Measurements from ENCODE around the gene TAF5L.

TAF5L gene

GRCh38 chr1:229653420-229653819 is 27.5 kb upstream of the TAF5L start:
- no peak for TF ChIP-seq RAD21 (IDR thresholded peaks at IDR 0.05; ENCODE audit: low read depth)
- no peak for TF ChIP-seq EP300 (IDR thresholded peaks at IDR 0.05; ENCODE audit: borderline replicate concordance)
- no peak for TF ChIP-seq FOXM1 (IDR thresholded peaks at IDR 0.05; ENCODE audit: borderline replicate concordance, low read depth)
- TF ChIP-seq USF1 (IDR thresholded peaks at IDR 0.05): no peak
- no peak for TF ChIP-seq ZBTB7A (IDR thresholded peaks at IDR 0.05; ENCODE audit: low read depth)
- TF ChIP-seq CREB1 (IDR thresholded peaks at IDR 0.05; ENCODE audit: low read depth): no peak
- no peak for TF ChIP-seq MAX (IDR thresholded peaks at IDR 0.05)
- TF ChIP-seq CEBPB (IDR thresholded peaks at IDR 0.05): no peak
- TF ChIP-seq REST (IDR thresholded peaks at IDR 0.05; ENCODE audit: low read depth): no peak
- TF ChIP-seq YY1 (IDR thresholded peaks at IDR 0.05; ENCODE audit: low read depth): no peak

GRCh38 chr1:229651546-229651945 is 25.6 kb upstream of the TAF5L start:
- no peak for TF ChIP-seq CEBPB (IDR thresholded peaks at IDR 0.05)
- TF ChIP-seq EGR1 (IDR thresholded peaks at IDR 0.05): no peak
- no peak for TF ChIP-seq YY1 (IDR thresholded peaks at IDR 0.05; ENCODE audit: low read depth)
- no peak for TF ChIP-seq ZBTB7A (IDR thresholded peaks at IDR 0.05; ENCODE audit: low read depth)
- no peak for TF ChIP-seq TEAD4 (IDR thresholded peaks at IDR 0.05)
- no peak for TF ChIP-seq TAF1 (IDR thresholded peaks at IDR 0.05; ENCODE audit: low read depth)
- TF ChIP-seq REST (IDR thresholded peaks at IDR 0.05; ENCODE audit: low read depth): no peak
- no peak for TF ChIP-seq USF1 (IDR thresholded peaks at IDR 0.05)
- no peak for TF ChIP-seq RAD21 (IDR thresholded peaks at IDR 0.05; ENCODE audit: low read depth)
- no peak for TF ChIP-seq CREB1 (IDR thresholded peaks at IDR 0.05; ENCODE audit: low read depth)

GRCh38 chr1:229650045-229650444 is 24.1 kb upstream of the TAF5L start:
- TF ChIP-seq ZBTB7A (IDR thresholded peaks at IDR 0.05; ENCODE audit: low read depth) (no peak), EP300 (IDR thresholded peaks at IDR 0.05; ENCODE audit: borderline replicate concordance) (no peak), NFIC (IDR thresholded peaks at IDR 0.05) (no peak), CEBPB (IDR thresholded peaks at IDR 0.05) (no peak), USF1 (IDR thresholded peaks at IDR 0.05) (no peak), TAF1 (IDR thresholded peaks at IDR 0.05; ENCODE audit: low read depth) (no peak), FOXM1 (IDR thresholded peaks at IDR 0.05; ENCODE audit: borderline replicate concordance, low read depth) (no peak)

- no peak for TF ChIP-seq CEBPB (IDR thresholded peaks at IDR 0.05)
- TF ChIP-seq TCF12 (IDR thresholded peaks at IDR 0.05; ENCODE audit: low read depth): no peak
- TF ChIP-seq REST (IDR thresholded peaks at IDR 0.05; ENCODE audit: low read depth): no peak
- TF ChIP-seq CREB1 (IDR thresholded peaks at IDR 0.05; ENCODE audit: low read depth): no peak
- no peak for TF ChIP-seq TEAD4 (IDR thresholded peaks at IDR 0.05)
- no peak for TF ChIP-seq EGR1 (IDR thresholded peaks at IDR 0.05)
- TF ChIP-seq ZBTB7A (IDR thresholded peaks at IDR 0.05; ENCODE audit: low read depth): no peak
- no peak for TF ChIP-seq NFIC (IDR thresholded peaks at IDR 0.05)
- no peak for TF ChIP-seq TAF1 (IDR thresholded peaks at IDR 0.05; ENCODE audit: low read depth)
- TF ChIP-seq EP300 (IDR thresholded peaks at IDR 0.05; ENCODE audit: borderline replicate concordance): no peak
- no peak for TF ChIP-seq MAX (IDR thresholded peaks at IDR 0.05)
Observed at GRCh38 chr1:229648406-229648805, 22.5 kb upstream of the TAF5L start.

Data from Ishikawa (cell line).